OCI-LY3 (cell line): ENCODE results near the gene ZNF821.

Experiments used
- H2AFZ ChIP-seq: fragments of 200-600, 300-600 bp; shearing (Covaris generic); 2 replicates; pipeline ENCODE4 v1.6.0; 2014; ENCODE audit warnings: antibody characterized with exemption, low read depth, low read length
- H3K27ac ChIP-seq: fragments of 200-600, 300-600 bp; sonication (generic); 2 replicates; pipeline ENCODE4 v1.5.1; 2014; ENCODE audit warnings: mild to moderate bottlenecking, low read length, moderate library complexity, mixed read lengths
- H3K27me3 ChIP-seq: fragments of 200-600, 300-600 bp; sonication (generic); 2 replicates; pipeline ENCODE4 v1.6.1; 2014; ENCODE audit warnings: low read depth, low read length, mixed read lengths
- H3K36me3 ChIP-seq: fragments of 200-600, 300-600 bp; sonication (generic); replicated peaks from 2 replicates; pipeline ENCODE3; 2014; ENCODE audit warnings: low read depth, low read length, mixed read lengths
- H3K4me1 ChIP-seq: fragments of 300-600, 200-600 bp; sonication (generic); 2 replicates; pipeline ENCODE4 v1.6.1; 2014; ENCODE audit warnings: low read length, mixed read lengths
- H3K4me2 ChIP-seq: fragments of 200-600, 300-600 bp; sonication (generic); 2 replicates; pipeline ENCODE4 v1.6.1; 2014; ENCODE audit warnings: low read length, mixed read lengths
- H3K4me3 ChIP-seq: fragments of 300-600, 200-600 bp; sonication (generic); 2 replicates; pipeline ENCODE4 v1.5.1; 2014; ENCODE audit warnings: antibody characterized with exemption, mild to moderate bottlenecking, low read length, moderate library complexity
- H3K79me2 ChIP-seq: fragments of 300-600, 200-600 bp; shearing (Covaris generic); 2 replicates; pipeline ENCODE4 v1.6.1; 2014; ENCODE audit warnings: mild to moderate bottlenecking, low read length, mixed read lengths
- H3K9ac ChIP-seq: fragments of 300-600, 200-600 bp; shearing (Covaris generic); 2 replicates; pipeline ENCODE4 v1.6.0; 2014; ENCODE audit warnings: mild to moderate bottlenecking, low read length, moderate library complexity
- H3K9me3 ChIP-seq: fragments of 200-600, 300-600 bp; shearing (Covaris generic); 2 replicates; pipeline ENCODE4 v1.6.1; 2014; ENCODE audit warnings: low read length, mixed read lengths; ENCODE audit not compliant: insufficient read depth
- H4K20me1 ChIP-seq: fragments of 200-600, 300-600 bp; sonication (generic); 2 replicates; pipeline ENCODE4 v1.6.1; 2016; ENCODE audit warnings: low read length, mixed read lengths; ENCODE audit not compliant: insufficient read depth
- EZH2phosphoT487 ChIP-seq: fragments of 200-600 bp; shearing (Covaris generic); IDR thresholded peaks from 2 replicates; pipeline ENCODE4 v1.6.1; 2018; ENCODE audit warnings: antibody characterized with exemption, mixed run types, low read depth
- TF ChIP-seq, protein P1 (sequence below): fragments of 200-600, 300-600 bp; sonication (generic); IDR thresholded peaks from 2 replicates; pipeline ENCODE4 v1.5.1; 2014; ENCODE audit warnings: antibody characterized with exemption, low read length, low read depth

ZNF821 gene

DNA sequence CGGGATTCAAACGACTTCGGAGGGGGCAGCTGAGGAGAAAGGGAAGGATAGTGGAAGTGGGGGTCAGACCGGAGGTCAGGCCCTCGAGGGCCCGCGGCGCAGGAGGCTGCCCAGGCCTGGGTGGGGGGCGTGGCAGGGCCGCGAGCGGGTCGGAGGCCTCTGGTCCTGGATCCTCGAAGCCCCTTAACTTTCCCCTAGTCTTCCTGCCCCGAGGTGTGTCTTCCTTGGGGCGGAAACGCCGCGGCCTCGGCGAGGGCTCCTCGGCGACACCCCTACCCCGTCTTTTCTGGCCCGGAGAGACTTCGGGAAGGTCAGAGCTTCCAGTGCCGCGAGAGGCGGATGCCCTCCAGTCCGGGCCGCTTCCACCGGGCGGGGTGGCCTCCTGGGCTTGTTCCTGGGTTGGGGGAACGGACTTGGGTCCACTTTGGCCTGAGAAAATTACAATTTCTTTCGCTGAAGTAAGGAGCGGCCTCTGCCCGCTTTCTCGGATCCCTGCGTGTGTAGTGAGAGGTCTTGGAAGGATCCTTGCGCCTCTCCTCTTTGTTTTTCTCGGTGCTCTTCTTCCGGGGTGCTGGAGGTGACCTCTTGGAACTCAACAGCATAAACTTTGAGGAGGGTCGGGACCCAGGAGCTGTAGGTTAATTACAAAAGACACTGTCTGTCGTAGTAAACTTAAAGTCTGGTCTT is 11.8 kb upstream of the ZNF821 start:
- no peak overlapping the region for H2AFZ ChIP-seq
- peaks cover 19% of the 10 kb centered on the region for H3K4me1 ChIP-seq
- no peaks in the 10 kb centered on the region for H3K27me3 ChIP-seq
- H3K4me2 ChIP-seq, result peak overlapping the region; percentile 81
- peaks cover 14% of the 10 kb centered on the region for H3K36me3 ChIP-seq
- H3K9me3 ChIP-seq, result no peaks in the 10 kb centered on the region
- H4K20me1 ChIP-seq, result peaks cover 40% of the 10 kb centered on the region
- peak overlapping the region; percentile 91 for H3K9ac ChIP-seq
- peak overlapping the region; percentile 95 for H3K4me3 ChIP-seq
- H3K27ac ChIP-seq, result peak overlapping the region; percentile 84
- TF ChIP-seq EZH2phosphoT487, result no peak
- TF ChIP-seq, protein P1, sequence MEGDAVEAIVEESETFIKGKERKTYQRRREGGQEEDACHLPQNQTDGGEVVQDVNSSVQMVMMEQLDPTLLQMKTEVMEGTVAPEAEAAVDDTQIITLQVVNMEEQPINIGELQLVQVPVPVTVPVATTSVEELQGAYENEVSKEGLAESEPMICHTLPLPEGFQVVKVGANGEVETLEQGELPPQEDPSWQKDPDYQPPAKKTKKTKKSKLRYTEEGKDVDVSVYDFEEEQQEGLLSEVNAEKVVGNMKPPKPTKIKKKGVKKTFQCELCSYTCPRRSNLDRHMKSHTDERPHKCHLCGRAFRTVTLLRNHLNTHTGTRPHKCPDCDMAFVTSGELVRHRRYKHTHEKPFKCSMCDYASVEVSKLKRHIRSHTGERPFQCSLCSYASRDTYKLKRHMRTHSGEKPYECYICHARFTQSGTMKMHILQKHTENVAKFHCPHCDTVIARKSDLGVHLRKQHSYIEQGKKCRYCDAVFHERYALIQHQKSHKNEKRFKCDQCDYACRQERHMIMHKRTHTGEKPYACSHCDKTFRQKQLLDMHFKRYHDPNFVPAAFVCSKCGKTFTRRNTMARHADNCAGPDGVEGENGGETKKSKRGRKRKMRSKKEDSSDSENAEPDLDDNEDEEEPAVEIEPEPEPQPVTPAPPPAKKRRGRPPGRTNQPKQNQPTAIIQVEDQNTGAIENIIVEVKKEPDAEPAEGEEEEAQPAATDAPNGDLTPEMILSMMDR, result no peak
- H3K79me2 ChIP-seq, result peaks cover 60% of the 10 kb centered on the region

DNA sequence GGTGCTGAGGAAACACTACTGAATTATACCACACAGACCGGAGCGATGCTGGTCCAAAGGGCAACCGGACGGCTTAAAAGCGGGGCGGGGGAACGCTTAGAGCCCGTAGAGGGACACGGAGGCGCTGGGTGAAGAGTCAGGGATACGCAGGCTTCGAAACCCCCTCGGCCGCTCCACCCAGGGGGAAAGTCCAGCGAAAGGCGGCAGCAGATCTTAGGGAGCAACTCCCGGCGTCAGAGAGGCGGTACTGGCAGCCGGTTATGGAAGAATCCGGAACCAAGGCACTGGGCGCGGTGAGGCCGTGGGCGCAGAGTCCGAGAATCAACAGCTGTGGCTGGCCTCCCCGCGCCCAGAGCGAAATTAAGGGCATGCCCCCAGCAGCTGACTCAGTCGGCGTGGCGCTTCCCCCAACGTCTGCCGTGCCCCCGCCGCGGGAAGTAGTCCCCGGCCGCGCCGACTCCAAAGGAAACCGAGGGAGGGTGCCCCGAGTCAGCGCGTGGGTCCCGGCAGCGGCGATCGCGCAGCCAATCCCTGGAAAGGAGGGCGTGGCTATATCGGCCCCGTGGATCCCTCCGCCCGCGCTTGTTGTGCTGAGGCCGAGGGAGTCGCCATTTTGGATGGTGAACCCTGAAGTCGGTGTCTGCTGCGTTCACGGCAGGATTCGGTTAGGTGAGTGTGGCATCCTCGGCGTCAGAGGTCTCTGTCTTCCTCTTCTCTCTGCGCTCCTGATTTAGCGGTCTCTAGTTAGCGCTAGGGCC is 11.1 kb upstream of the ZNF821 start, which contains the start of gene IST1:
Gene IST1, plus strand, starts transcription at position 611 of the 758 bp plus-strand sequence. CDS start 20,110 bp downstream, outside the sequence.
- no peaks in the 10 kb centered on the region for H3K27me3 ChIP-seq
- peaks cover 14% of the 10 kb centered on the region for H3K36me3 ChIP-seq
- TF ChIP-seq EZH2phosphoT487, result no peak
- TF ChIP-seq, protein P1, result no peak
- no peaks in the 10 kb centered on the region for H3K9me3 ChIP-seq
- peaks cover 20% of the 10 kb centered on the region for H3K4me1 ChIP-seq
- peaks cover 53% of the 10 kb centered on the region for H3K79me2 ChIP-seq
- peak within 1 kb of the TSS; percentile 95 for H3K4me3 ChIP-seq
- peak within 1 kb of the TSS; percentile 84 for H3K27ac ChIP-seq
- H3K9ac ChIP-seq, result peak within 1 kb of the TSS; percentile 93
- H3K4me2 ChIP-seq, result peak within 1 kb of the TSS; percentile 81
- peak within 1 kb of the TSS; percentile 81; the same call in 1 of the 2 replicates for H2AFZ ChIP-seq
- H4K20me1 ChIP-seq, result peaks cover 33% of the 10 kb centered on the region

DNA sequence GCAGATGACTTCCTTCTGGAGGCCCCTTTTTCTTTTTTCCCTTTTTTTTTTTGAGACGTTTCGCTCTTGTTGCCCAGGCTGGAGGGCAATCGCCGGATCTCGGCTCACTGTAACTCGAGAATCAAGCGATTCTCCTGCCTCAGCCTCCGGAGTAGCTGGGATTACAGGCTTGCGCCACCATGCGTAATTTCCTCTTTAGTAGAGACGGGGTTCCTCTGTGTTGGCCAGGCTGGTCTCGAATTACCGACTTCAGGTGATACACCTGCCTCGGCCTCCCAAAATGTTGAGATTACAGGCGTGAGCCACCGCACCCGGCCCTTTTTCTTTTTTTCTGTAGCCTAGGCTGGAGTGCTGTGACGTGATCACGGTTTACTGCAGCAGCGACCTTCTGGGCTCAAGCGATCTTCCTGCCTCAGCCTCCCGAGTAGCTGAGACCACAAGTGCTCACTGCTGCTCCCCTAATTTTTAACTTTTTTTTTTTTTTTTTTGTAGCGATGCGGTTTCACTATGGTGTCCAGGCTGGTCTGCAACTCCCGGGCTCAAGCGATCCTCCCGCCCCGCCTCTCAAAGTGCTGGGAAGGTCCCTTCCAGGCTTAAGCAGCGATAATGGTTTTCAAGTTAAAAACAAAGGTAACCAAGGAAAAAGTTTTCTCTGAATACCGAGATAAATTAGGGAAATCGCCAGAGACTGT is 10.4 kb upstream of the ZNF821 start:
- peak overlapping the region; percentile 81; the same call in 1 of the 2 replicates for H2AFZ ChIP-seq
- no peaks in the 10 kb centered on the region for H3K9me3 ChIP-seq
- peak overlapping the region; percentile 95 for H3K4me3 ChIP-seq
- H3K27me3 ChIP-seq, result no peaks in the 10 kb centered on the region
- H3K4me1 ChIP-seq, result peaks cover 19% of the 10 kb centered on the region
- H3K9ac ChIP-seq, result peak overlapping the region; percentile 93
- H3K36me3 ChIP-seq, result peaks cover 14% of the 10 kb centered on the region
- TF ChIP-seq EZH2phosphoT487, result no peak
- TF ChIP-seq, protein P1, result peak; percentile 37; the same call in 1 of the 2 replicates
- peaks cover 46% of the 10 kb centered on the region for H3K79me2 ChIP-seq
- peak overlapping the region; percentile 77 for H3K4me2 ChIP-seq
- peaks cover 26% of the 10 kb centered on the region for H4K20me1 ChIP-seq
- peak overlapping the region; percentile 84 for H3K27ac ChIP-seq
